PC-9 (cell line): ENCODE data around the gene HDGFL3.

ENCODE experiments used
- EZH2 ChIP-seq: fragments of 200-600 bp; sonication (generic); IDR thresholded peaks from 2 replicates; pipeline ENCODE4 v1.8.0; 2017; ENCODE audit warnings: antibody characterized with exemption, low read depth
- TF ChIP-seq, protein P1 (sequence below): fragments of 200-600 bp; sonication (generic); conservative IDR thresholded peaks from 2 replicates; pipeline ENCODE4 v1.6.1; 2017; ENCODE audit warnings: mixed run types, antibody characterized with exemption, mild to moderate bottlenecking, moderate library complexity

DNA sequence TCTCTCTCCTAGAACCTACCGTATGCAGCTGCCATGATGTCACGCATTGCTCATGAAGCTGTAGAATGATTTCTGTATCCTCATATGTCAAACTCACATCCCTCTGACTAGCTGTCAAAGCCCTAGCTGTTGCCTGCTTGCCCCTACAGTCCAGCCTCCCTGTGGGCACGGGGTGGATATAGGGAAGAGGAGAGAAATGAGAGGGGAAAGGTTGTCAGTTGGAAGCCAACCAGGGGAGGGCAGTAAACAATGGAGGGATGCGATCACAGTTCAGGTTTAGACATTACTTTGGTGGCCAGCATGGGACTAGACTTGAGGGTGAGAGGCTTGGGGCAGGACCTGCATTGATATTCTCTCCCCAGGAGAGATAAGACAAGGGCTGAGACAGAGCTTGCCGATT lies 1.7 kb upstream of the HDGFL3 start:
- TF ChIP-seq EZH2 = no peak
- TF ChIP-seq, protein P1, sequence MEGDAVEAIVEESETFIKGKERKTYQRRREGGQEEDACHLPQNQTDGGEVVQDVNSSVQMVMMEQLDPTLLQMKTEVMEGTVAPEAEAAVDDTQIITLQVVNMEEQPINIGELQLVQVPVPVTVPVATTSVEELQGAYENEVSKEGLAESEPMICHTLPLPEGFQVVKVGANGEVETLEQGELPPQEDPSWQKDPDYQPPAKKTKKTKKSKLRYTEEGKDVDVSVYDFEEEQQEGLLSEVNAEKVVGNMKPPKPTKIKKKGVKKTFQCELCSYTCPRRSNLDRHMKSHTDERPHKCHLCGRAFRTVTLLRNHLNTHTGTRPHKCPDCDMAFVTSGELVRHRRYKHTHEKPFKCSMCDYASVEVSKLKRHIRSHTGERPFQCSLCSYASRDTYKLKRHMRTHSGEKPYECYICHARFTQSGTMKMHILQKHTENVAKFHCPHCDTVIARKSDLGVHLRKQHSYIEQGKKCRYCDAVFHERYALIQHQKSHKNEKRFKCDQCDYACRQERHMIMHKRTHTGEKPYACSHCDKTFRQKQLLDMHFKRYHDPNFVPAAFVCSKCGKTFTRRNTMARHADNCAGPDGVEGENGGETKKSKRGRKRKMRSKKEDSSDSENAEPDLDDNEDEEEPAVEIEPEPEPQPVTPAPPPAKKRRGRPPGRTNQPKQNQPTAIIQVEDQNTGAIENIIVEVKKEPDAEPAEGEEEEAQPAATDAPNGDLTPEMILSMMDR = no peak
